H9 (cell line): ENCODE results near the gene ZNF775. TPM values are rescaled to one million over a fixed set of nuclear protein-coding genes. Genes with fewer than 3 reads are reported as not detected.

Experiments
- DNase-seq: peaks from one replicate; pipeline ENCODE4 v3.0.0-alpha.2; 2017
- H2AFZ ChIP-seq: one replicate; pipeline ENCODE4 v1.6.1; 2013; ENCODE audit warnings: mild to moderate bottlenecking, low read length, control low read depth, moderate library complexity
- H2AK5ac ChIP-seq: 2 replicates; pipeline ENCODE4 v1.6.1; 2013; ENCODE audit warnings: low read length, control low read depth, mixed read lengths; ENCODE audit not compliant: insufficient read length
- H2BK120ac ChIP-seq: one replicate; pipeline ENCODE4 v1.6.1; 2013; ENCODE audit warnings: low read depth, mild to moderate bottlenecking, low read length, control low read depth, inconsistent platforms; ENCODE audit not compliant: poor library complexity, severe bottlenecking
- H2BK12ac ChIP-seq: 2 replicates; pipeline ENCODE4 v1.6.1; 2013; ENCODE audit warnings: low read length, control low read depth, mixed read lengths, low read depth; ENCODE audit not compliant: insufficient read length
- H2BK15ac ChIP-seq: 2 replicates; pipeline ENCODE4 v1.6.1; 2013; ENCODE audit warnings: low read depth, low read length, control low read depth
- H2BK20ac ChIP-seq: one replicate; pipeline ENCODE4 v1.6.1; 2013; ENCODE audit warnings: low read depth, mild to moderate bottlenecking, low read length, control low read depth, inconsistent platforms; ENCODE audit not compliant: poor library complexity, severe bottlenecking
- H2BK5ac ChIP-seq: 2 replicates; pipeline ENCODE4 v1.6.1; 2013; ENCODE audit warnings: low read length, control low read depth, mixed read lengths; ENCODE audit not compliant: insufficient read length
- H3K14ac ChIP-seq: 2 replicates; pipeline ENCODE4 v1.6.1; 2013; ENCODE audit warnings: low read length, control low read depth; ENCODE audit not compliant: insufficient read depth
- H3K18ac ChIP-seq: 2 replicates; pipeline ENCODE4 v1.6.1; 2013; ENCODE audit warnings: low read depth, mild to moderate bottlenecking, mixed read lengths, low read length, control low read depth; ENCODE audit not compliant: insufficient read length
- H3K23ac ChIP-seq: 2 replicates; pipeline ENCODE4 v1.6.1; 2013; ENCODE audit warnings: low read length, control low read depth, mixed read lengths, low read depth; ENCODE audit not compliant: insufficient read length
- H3K23me2 ChIP-seq: 2 replicates; pipeline ENCODE4 v1.6.1; 2013; ENCODE audit warnings: low read depth, mild to moderate bottlenecking, mixed read lengths, low read length, control low read depth; ENCODE audit not compliant: insufficient read length, poor library complexity, severe bottlenecking
- H3K27ac ChIP-seq: 2 replicates; pipeline ENCODE4 v1.5.1; 2013; ENCODE audit warnings: low read length, control low read depth, mixed read lengths, low read depth; ENCODE audit not compliant: insufficient read length
- H3K27me3 ChIP-seq: 2 replicates; pipeline ENCODE4 v1.6.1; 2013; ENCODE audit warnings: low read length, control low read depth, inconsistent platforms; ENCODE audit not compliant: insufficient read depth
- H3K4ac ChIP-seq: 2 replicates; pipeline ENCODE4 v1.6.1; 2013; ENCODE audit warnings: low read depth, mild to moderate bottlenecking, control low read depth, inconsistent platforms, low read length, moderate library complexity
- H3K4me1 ChIP-seq: 2 replicates; pipeline ENCODE4 v1.6.1; 2013; ENCODE audit warnings: low read length, control low read depth, inconsistent platforms; ENCODE audit not compliant: insufficient read depth
- H3K4me2 ChIP-seq: 2 replicates; pipeline ENCODE4 v1.6.1; 2013; ENCODE audit warnings: low read length, control low read depth, mixed read lengths; ENCODE audit not compliant: insufficient read length, insufficient read depth
- H3K56ac ChIP-seq: 2 replicates; pipeline ENCODE4 v1.6.1; 2013; ENCODE audit warnings: low read depth, mild to moderate bottlenecking, mixed read lengths, low read length, control low read depth; ENCODE audit not compliant: insufficient read length
- H3K79me1 ChIP-seq: 2 replicates; pipeline ENCODE4 v1.6.1; 2013; ENCODE audit warnings: low read depth, mild to moderate bottlenecking, moderate library complexity, low read length, control low read depth, inconsistent platforms; ENCODE audit not compliant: insufficient read depth, poor library complexity, severe bottlenecking
- H3K79me2 ChIP-seq: 2 replicates; pipeline ENCODE4 v1.6.1; 2013; ENCODE audit warnings: low read length, control low read depth, inconsistent platforms; ENCODE audit not compliant: insufficient read depth
- H3K9ac ChIP-seq: 2 replicates; pipeline ENCODE4 v1.6.1; 2013; ENCODE audit warnings: low read length, control low read depth, mixed read lengths; ENCODE audit not compliant: insufficient read length; ENCODE audit errors: extremely low read depth
- H3K9me3 ChIP-seq: one replicate; pipeline ENCODE4 v1.6.1; 2013; ENCODE audit warnings: low read depth, low read length, inconsistent platforms; ENCODE audit not compliant: control insufficient read depth
- H3T11ph ChIP-seq: one replicate; pipeline ENCODE4 v1.6.1; 2013; ENCODE audit warnings: mild to moderate bottlenecking, low read length, control low read depth, inconsistent platforms
- H4K20me1 ChIP-seq: one replicate; pipeline ENCODE4 v1.6.1; 2013; ENCODE audit not compliant: control insufficient read depth, insufficient read length, insufficient read depth
- H4K5ac ChIP-seq: 2 replicates; pipeline ENCODE4 v1.6.1; 2013; ENCODE audit warnings: low read depth, mild to moderate bottlenecking, mixed read lengths, low read length, control low read depth; ENCODE audit not compliant: insufficient read length
- H4K8ac ChIP-seq: replicated peaks from 2 replicates; pipeline ENCODE4 v1.6.1; 2013; ENCODE audit warnings: low read length, control low read depth, mixed read lengths, low read depth; ENCODE audit not compliant: insufficient read length
- H4K91ac ChIP-seq: 2 replicates; pipeline ENCODE4 v1.6.1; 2013; ENCODE audit warnings: low read depth, mild to moderate bottlenecking, moderate library complexity, mixed read lengths, low read length, control low read depth; ENCODE audit not compliant: insufficient read length
- H3K27ac Mint-ChIP-seq, 3 experiments: 2 replicates in 2 of 3; 3 replicates in 1 of 3; pipeline ENCODE4 v1.8.0; 2020 to 2021; ENCODE audit warnings: mixed read lengths in 3 of 3, mild to moderate bottlenecking in 1 of 3, moderate library complexity in 1 of 3
- H3K27me3 Mint-ChIP-seq: 2 replicates; pipeline ENCODE4 v1.8.0; 2021; ENCODE audit warnings: low read depth, mild to moderate bottlenecking, moderate library complexity, mixed read lengths
- H3K36me3 Mint-ChIP-seq, 3 experiments: 2 replicates in 2 of 3; 3 replicates in 1 of 3; pipeline ENCODE4 v1.8.0; 2020 to 2021; ENCODE audit warnings: low read depth in 3 of 3, mixed read lengths in 3 of 3; ENCODE audit not compliant: insufficient read depth in 1 of 3
- H3K4me1 Mint-ChIP-seq, 2 experiments: 2 replicates each; pipeline ENCODE4 v1.8.0; 2020; ENCODE audit warnings: mixed read lengths in 2 of 2
- H3K4me3 Mint-ChIP-seq, 2 experiments: 2 replicates in 1 of 2; 3 replicates in 1 of 2; pipeline ENCODE4 v1.8.0; 2020 to 2021; ENCODE audit warnings: mild to moderate bottlenecking in 2 of 2, mixed read lengths in 2 of 2, moderate library complexity in 1 of 2
- H3K9me3 Mint-ChIP-seq, 2 experiments: 2 replicates in 1 of 2; 3 replicates in 1 of 2; pipeline ENCODE4 v1.8.0; 2020; ENCODE audit warnings: mild to moderate bottlenecking in 2 of 2, mixed read lengths in 2 of 2, moderate library complexity in 1 of 2
- WGBS: extraction: QIAGEN DNeasy Blood & Tissue Kit; methylation state at CpG from one replicate; pipeline ENCODE4 v1.1.7; 2013; ENCODE audit warnings: missing lambda C conversion rate, low lambda C conversion rate, mixed read lengths; ENCODE audit not compliant: insufficient read length; ENCODE audit errors: extremely low coverage; 5-methylcytosine and 5-hydroxymethylcytosine counted together
- total RNA-seq: library from RNA; stranded (reverse); gene quantifications from 2 replicates; pipeline ENCODE4 v1.2.1, GENCODE V29; 2021
- TF ChIP-seq, protein P1 (sequence below): fragments of 200-600 bp; sonication (generic); conservative IDR thresholded peaks from 3 replicates; pipeline ENCODE4 v1.8.0; 2021; ENCODE audit warnings: antibody characterized with exemption, mild to moderate bottlenecking

Gene ZNF775
- total RNA-seq, 1 experiment from 2014 or later, result 10.5 TPM

DNA sequence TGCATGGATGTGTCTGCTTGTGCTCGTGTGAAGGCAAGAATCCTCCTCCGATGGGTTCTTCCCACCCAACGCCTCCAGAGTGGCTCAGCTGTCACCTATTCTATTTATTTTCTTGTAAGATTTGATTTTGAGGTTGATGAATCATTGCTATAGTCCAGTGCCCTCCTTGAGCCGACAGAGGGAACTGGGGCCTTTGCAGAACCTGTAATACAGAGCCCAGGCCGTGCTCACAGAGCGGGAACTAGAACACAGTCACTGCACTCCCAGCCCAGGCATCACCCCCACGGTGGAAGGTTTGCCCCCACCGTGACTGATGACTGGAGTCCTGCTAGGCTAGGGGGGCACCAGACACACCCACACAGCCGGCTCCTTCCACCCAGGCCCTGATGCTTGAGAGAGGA is 39.7 kb upstream of the ZNF775 start:
- H3K27me3 Mint-ChIP-seq, result peaks cover 62% of the 10 kb centered on the region
- H3K36me3 Mint-ChIP-seq, result peaks cover 24 to 39% (median 26%) of the 10 kb centered on the region in 3 experiments
- peaks cover 60 to 73% of the 10 kb centered on the region in 2 experiments for H3K4me1 Mint-ChIP-seq
- peaks cover 10% of the 10 kb centered on the region in 2 experiments for H3K9me3 Mint-ChIP-seq
- Histone ChIP-seq H3K27me3 (peaks cover 13% of the 10 kb centered on the region), H4K91ac (no peak overlapping the region), H3K27ac (no peak overlapping the region), H4K8ac (no peak overlapping the region), H3K23me2 (peaks cover 16% of the 10 kb centered on the region), H2BK5ac (no peak overlapping the region), H3K9me3 (peaks cover 7% of the 10 kb centered on the region), H2BK15ac (no peak overlapping the region), H4K20me1 (no peaks in the 10 kb centered on the region), H3K18ac (no peak overlapping the region), H3K9ac (no peak overlapping the region), H4K5ac (no peak overlapping the region), H2BK20ac (no peak overlapping the region), H3K4me2 (no peak overlapping the region), H2BK120ac (no peak overlapping the region), H3K23ac (no peak overlapping the region), H2BK12ac (no peak overlapping the region), H3K4me1 (no peaks in the 10 kb centered on the region; the same call in 1 of the 2 replicates), H3K14ac (no peak overlapping the region; the same call in 1 of the 2 replicates), H3T11ph (no peak overlapping the region), H3K56ac (no peak overlapping the region), H2AFZ (no peak overlapping the region), H3K4ac (no peak overlapping the region), H3K79me2 (no peaks in the 10 kb centered on the region), H2AK5ac (no peak overlapping the region), H3K79me1 (no peaks in the 10 kb centered on the region)
- peak overlapping the region; percentile 74 to 96 for H3K4me3 Mint-ChIP-seq
- WGBS, result no CpG with 5 or more reads among the region's 9 CpGs
- peak overlapping the region in 1 of 3 experiments; percentile 70; a peak in 2 of 7 replicates for H3K27ac Mint-ChIP-seq
- no peak for DNase-seq
- TF ChIP-seq, protein P1, sequence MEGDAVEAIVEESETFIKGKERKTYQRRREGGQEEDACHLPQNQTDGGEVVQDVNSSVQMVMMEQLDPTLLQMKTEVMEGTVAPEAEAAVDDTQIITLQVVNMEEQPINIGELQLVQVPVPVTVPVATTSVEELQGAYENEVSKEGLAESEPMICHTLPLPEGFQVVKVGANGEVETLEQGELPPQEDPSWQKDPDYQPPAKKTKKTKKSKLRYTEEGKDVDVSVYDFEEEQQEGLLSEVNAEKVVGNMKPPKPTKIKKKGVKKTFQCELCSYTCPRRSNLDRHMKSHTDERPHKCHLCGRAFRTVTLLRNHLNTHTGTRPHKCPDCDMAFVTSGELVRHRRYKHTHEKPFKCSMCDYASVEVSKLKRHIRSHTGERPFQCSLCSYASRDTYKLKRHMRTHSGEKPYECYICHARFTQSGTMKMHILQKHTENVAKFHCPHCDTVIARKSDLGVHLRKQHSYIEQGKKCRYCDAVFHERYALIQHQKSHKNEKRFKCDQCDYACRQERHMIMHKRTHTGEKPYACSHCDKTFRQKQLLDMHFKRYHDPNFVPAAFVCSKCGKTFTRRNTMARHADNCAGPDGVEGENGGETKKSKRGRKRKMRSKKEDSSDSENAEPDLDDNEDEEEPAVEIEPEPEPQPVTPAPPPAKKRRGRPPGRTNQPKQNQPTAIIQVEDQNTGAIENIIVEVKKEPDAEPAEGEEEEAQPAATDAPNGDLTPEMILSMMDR, result no peak
